LNCaP clone FGC (cell line): ENCODE data around the gene TIPIN.
"Not testable (repeated sequence)": the region's sequence is repeated elsewhere in the genome, so short reads cannot be mapped to it uniquely, and the experiment has no call there.

Experiments used
- DNase-seq: peaks from one replicate; pipeline ENCODE4 v3.0.0-alpha.2; 2011; ENCODE audit warnings: low read depth
- H3K4me3 ChIP-seq: 2 replicates; pipeline ENCODE4 v1.5.1; 2011; ENCODE audit warnings: mild to moderate bottlenecking, low read depth, low read length, control low read depth
- CTCF ChIP-seq: IDR thresholded peaks from 2 replicates; pipeline ENCODE4 v1.5.1; 2012; ENCODE audit warnings: mild to moderate bottlenecking; ENCODE audit not compliant: control insufficient read depth, insufficient read depth; ENCODE audit errors: extremely low read depth

Gene TIPIN

GRCh38 chr15:66362776-66363175 is 6.3 kb upstream of the TIPIN start:
- H3K4me3 ChIP-seq = no peak overlapping the region
- TF ChIP-seq CTCF = no peak
- no peak for DNase-seq

- not testable (repeated sequence) for H3K4me3 ChIP-seq, DNase-seq
These were observed 5.4 kb upstream of the TIPIN start for GRCh38 chr15:66361745-66362460.

- no peak for TF ChIP-seq CTCF
- DNase-seq = no peak
- H3K4me3 ChIP-seq = no peak overlapping the region
These were observed 3.3 kb upstream of the TIPIN start for GRCh38 chr15:66359740-66360139.

DNA sequence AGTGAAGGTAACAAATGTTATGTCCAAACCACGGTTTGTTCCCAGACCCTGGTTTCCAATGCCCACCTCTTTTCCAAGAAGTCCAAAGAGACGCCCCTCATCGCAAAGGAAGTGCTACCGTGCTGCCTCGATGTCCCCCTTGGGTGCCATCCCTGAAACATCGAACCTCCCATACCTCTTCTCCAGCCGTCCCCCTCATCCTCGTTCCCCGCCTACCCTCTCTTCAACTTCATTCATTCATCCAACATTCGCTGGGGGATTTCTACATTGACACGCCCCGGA is 467 bp downstream of the TIPIN start:
- no peak for DNase-seq
- no peak for TF ChIP-seq CTCF
- H3K4me3 ChIP-seq = peak overlapping the region; percentile 60

- not testable (repeated sequence) for H3K4me3 ChIP-seq, DNase-seq
These were observed 8.0 kb downstream of the TIPIN start for GRCh38 chr15:66348530-66348929.

DNA sequence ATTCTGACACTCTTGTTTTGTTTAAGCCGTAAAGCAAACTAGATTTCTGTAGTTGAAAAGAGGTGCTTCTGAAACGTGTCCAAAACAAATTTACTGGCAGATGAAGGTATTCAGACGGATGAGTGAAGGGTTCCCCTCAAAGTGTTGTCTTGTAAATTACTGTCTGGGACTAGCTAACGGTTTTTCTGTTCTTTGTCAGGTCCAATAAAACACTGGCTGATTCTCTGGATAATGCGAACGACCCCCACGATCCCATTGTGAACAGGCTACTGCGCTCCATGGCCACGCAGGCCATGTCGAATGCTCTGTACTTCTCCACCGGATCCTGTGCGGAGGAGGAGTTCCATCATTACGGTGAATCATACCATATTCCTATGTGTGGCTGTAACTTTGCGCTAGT is 27.7 kb downstream of the TIPIN start:
- TF ChIP-seq CTCF = no peak
- DNase-seq = no peak
- H3K4me3 ChIP-seq = no peak overlapping the region

DNA sequence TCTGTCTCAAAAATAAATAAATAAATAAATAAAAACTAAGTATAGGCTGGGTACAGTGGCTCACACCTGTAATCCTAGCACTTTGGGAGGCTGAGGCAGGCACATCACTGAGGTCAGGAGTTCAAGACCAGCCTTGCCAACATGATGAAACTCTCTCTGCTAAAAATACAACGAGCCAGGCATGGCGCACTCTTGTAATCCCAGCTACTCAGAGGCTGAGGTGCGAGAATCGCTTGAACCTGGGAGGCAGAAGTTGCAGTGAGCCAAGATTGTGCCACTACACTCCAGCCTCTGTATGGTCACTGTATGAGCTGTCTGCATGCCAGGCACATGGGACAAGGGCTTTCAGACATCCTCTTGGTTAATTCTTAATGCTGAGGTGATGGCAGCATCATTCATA is 28.7 kb downstream of the TIPIN start:
- H3K4me3 ChIP-seq = no peak overlapping the region
- DNase-seq = no peak
- TF ChIP-seq CTCF = no peak

DNA sequence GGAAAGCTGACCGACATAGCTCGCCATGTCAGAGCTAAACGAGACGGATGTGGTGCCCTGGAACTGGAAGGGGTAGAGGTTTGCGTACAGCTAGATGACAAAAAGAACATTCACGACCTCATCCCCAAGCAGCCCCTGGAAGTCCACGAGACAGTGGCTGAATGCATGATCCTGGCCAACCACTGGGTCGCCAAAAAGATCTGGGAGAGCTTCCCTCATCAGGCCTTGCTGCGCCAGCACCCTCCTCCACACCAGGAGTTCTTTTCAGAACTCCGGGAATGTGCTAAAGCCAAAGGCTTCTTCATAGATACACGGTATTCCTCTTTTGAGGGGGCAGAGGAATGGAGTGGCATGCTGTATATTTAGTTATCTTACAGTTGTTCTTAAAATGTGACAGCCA is 30.4 kb downstream of the TIPIN start:
- no peak for TF ChIP-seq CTCF
- DNase-seq = no peak
- H3K4me3 ChIP-seq = no peak overlapping the region
